Erythroblast (primary cell): ENCODE results near the gene GOSR2.

Source experiments
- GATA1 ChIP-seq: IDR thresholded peaks from 2 replicates; pipeline ENCODE4 v1.6.1; 2011; ENCODE audit warnings: low read depth, mild to moderate bottlenecking, control low read depth, low read length, moderate library complexity
- POLR2A ChIP-seq: IDR thresholded peaks from 2 replicates; pipeline ENCODE4 v1.6.1; 2011; ENCODE audit warnings: mild to moderate bottlenecking, low read length

GRCh38 chr17:46887717-46888116, 35.2 kb upstream of the GOSR2 start:
- TF ChIP-seq POLR2A (no peak), GATA1 (no peak)
